NCI-H2029 (cell line): ENCODE results near the gene PLXNB1.

Source experiments
- DNase-seq: peaks from one replicate; lab custom pipeline; 2025; lab: John Stamatoyannopoulos, UW

PLXNB1 gene

GRCh38 chr3:48417529-48418108, 12.3 kb downstream of the PLXNB1 start:
- DNase-seq = no peak

GRCh38 chr3:48416546-48416945, 13.3 kb downstream of the PLXNB1 start:
- no peak for DNase-seq

GRCh38 chr3:48416091-48416505, 13.8 kb downstream of the PLXNB1 start:
- DNase-seq = no peak

GRCh38 chr3:48415251-48415953, 14.5 kb downstream of the PLXNB1 start:
- DNase-seq = no peak

- no peak for DNase-seq
Measured at GRCh38 chr3:48414376-48415250, 15.3 kb downstream of the PLXNB1 start.

DNA sequence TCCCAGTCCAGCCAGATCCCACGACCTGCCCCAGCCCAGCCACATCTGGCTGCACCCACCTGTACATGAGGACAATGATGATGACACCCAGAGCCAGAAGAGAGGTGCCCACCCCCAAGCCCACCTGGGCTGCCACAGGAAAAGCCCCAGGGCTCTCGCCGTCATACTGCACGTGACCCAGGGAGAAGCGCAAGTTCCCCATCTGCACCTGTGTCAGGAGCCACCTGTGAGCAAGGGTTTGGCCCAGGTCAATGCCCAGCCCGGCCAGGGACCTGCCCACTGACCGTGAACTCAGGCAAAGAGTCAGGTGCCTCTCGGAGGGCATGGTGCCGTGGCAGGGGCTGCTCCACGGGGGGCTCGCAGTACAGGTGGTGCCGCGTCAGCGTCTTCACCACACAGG, 16.3 kb downstream of the PLXNB1 start:
- DNase-seq = no peak

DNA sequence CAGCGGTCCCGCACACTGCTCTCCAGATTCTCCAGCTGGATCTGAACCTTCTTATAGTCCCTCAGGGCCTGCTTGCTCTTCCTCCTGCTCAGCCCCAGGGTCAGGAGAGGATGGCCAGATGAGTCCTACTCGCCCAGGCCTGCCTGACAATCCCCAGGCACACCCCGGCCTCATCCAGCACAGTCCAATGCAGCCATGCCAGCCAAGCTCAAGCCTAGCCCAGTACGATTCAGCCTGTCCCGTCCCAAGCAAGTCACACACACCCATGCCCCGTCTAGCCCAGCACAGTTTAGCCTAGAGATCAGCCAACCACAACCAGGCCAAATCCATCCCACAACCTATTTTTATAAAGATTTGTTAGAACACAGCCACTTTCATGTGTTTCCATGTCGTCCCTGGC, 16.8 kb downstream of the PLXNB1 start:
- DNase-seq = no peak

DNA sequence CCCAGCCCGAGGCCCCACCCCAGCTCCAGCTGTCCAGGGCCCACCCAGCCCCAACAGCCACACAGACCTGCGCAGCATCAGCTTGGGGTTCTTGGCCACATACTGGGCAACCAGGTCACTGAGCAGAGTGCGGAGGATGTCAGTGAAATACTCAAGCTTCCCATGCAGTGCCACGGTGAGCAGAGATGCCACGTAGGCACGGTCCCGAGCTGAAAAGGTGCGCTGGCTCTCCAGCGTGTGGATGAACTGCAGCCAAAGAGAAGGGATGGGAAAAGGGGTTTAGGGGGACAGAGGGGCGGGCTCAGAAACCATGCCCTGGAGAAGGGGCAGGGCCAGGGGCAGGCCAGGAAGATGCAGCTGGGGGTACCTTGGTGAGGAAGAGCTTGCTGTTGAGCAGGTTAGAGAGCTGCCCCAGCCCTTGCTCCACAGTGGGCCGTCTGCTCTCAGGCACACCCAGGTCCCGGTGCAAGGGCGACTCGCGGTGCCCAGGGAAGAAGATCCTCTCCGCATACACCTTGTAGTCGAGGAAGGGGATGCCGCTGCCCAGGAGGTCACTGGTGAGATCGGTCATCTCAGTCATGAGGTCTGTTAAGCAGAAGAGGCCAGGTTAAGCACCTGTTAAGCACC, 17.4 kb downstream of the PLXNB1 start:
- no peak for DNase-seq

GRCh38 chr3:48411606-48412374, 18.1 kb downstream of the PLXNB1 start:
- DNase-seq = no peak

DNA sequence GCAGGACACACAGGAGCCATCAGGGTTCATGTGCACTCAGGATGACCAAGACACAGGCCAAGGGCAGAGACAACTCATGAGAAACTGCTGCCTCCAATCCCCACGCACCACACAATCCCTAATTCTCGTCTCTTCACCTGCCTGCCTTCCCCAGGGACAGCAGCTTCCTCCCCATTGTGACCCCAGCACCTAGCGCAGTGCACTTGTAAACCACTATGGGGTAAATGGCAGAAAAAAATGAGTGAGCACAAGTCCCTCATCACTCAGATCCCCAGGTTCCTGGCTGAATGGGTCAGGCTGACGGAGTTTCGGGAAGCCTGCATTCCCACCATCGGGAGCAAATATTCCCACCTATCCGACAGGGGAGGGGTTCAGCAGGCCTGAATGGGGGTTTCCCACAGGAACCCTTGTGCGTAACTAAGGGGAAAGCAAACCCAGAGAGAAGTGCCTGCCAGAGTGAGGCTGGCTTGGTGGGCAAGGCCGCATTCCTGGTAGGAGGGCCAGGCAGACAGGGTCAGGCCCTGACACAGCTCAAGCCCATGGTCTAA, 18.8 kb downstream of the PLXNB1 start:
- DNase-seq = no peak

- DNase-seq = no peak
Measured at GRCh38 chr3:48410205-48411040, 19.5 kb downstream of the PLXNB1 start.

DNA sequence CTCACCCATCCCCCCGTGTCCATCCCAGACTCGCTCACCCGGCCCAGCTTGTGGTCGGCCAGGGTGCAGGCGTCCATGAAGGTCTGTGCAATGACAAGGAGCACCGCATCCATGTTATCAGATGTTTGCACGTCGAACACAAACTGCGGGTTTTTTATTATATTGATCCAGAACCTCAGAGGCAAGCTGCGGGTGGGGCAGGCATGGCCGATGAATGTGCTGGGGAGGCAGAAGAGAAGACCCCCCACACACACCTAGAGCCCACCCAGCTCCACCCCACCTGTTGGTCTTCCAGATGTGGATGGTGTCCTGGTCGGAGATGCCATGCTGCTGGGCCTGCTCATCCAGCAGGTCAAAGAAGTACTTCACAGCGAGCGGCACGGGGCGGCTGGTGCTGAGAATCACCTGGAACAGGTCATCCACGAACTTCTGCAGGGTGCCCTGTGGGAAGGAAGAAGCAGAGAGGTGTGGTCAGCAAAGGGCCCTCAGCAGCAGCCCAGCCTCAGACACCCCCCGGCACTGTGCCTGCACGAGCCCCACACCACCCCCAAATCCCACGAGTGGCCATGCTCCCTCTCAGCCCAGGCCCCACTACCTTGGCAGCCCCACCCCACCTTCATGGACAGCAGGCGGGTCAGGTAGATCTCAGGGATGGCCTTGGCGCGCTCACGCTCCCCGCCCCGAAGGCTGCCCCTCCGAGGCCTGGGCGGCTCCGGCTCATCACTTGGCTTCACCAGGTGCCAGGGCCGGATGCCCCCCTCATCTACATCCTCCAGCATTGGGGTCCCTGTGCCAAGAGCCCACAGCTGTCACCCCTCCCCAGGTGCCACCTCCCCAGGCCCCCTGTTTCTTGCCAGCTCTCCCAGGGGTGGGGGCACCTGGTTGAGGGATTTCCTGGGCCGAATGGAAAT, 20.3 kb downstream of the PLXNB1 start:
- no peak for DNase-seq

- no peak for DNase-seq
Measured at GRCh38 chr3:48408823-48409281, 21.0 kb downstream of the PLXNB1 start.

DNA sequence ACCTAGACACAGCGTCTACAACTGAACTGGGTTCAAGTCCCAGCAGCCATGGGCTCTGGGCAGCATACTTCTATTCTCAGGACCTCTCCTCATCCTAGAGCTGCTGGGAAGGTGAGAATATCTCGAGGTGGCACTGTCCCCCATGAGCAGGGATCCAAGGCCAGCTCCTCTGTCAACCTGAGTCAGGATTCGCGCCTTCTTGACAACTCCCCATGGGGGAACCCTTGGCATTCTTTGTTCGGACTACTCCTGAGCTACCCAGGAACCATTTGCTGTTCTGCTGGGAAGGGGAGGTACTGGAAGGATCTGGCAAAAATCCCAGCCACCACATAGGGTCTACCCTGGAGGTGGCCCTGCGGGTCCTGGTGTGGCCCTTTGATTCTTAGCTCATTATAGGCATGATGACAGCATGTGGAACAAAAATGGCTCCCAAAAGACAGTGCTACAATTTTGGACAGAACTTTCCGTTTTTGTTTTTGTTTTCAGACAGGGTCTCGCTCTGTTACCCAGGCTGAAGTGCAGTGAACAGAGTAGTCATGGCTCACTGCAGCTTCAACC, 22.3 kb downstream of the PLXNB1 start:
- no peak for DNase-seq

DNA sequence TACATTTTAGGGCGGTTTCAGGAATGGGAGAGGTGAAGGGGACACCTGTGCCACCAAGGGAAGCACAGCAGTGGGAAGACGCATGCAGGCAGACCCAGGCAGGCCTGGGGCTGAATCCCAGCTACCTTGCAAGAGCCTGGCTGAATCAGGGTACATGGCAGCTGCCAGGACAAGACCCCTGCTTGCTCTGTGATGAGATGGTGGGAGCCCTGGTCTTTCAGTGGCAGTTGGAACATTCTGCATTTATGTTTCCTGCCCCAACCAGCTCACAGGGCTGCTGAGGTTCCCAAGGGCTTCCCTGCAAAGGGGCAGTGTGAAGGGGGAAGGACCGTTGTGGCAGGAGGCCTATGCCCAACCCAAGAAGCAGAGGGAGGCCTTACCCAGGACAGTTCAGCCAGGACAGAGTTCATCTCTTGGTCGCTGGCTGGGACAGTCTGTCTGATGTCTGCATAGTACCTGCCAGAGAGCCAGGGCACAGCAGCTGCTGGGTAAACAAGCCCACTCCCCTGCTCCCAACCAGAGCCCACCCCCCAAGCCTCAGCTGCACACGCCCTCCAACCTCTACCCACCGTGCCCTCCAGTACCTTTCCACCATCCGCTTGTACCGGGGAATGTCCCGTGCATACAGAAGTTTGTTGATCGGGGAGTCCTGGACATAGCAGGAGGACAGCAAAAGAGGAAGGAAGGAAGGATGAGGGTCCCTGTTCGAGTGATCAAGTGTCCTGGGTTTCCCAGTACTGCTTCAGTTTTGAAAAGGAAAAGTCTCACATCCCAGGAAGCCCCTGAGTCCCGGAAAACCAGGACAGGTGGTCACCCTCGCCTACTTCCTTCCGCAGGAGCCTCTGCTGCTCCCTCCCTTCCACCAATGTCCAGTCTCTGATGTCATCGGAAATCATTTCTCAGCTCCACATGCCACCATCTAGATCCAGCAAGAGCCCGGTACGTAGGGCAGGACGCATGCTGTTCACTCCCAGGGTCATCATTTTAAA, 23.1 kb downstream of the PLXNB1 start:
- DNase-seq = no peak

- no peak for DNase-seq
Measured at GRCh38 chr3:48405971-48406370, 23.9 kb downstream of the PLXNB1 start.

DNA sequence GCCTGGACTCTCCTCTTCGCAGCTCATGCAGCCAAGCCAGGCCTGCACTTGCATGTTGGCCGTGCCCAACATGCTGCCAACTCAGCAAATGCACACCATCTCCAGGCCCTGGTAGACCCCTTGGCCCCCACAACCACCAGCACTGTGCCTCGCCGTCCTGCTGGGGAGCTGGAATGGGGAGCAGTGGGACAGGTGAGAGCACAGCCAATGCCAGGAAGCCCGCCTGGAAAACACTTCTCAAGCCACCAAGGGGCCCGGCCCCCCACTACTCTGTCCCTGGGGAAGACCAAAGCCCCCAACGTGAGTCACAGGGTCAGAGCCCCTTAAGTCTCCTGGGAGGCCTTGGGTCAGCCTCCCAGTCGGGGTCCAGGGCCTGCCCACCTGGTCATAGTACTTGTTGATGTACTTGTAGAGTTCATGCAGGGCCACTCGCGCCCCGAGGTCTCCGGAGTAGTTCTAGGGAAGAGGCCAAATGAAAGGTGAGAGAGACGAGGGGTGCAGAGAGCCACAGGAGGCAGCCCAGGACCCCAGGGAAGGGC, 24.5 kb downstream of the PLXNB1 start:
- DNase-seq = no peak
